Nephron progenitor cell (in vitro differentiated cells): ENCODE measurements around the gene KIAA1217.

Experiments used
- DNase-seq: peaks from one replicate; pipeline ENCODE4 v3.0.0; 2021
- H3K27ac Mint-ChIP-seq: 2 replicates; pipeline ENCODE4 v1.8.0; 2021; ENCODE audit warnings: mild to moderate bottlenecking, moderate library complexity, mixed read lengths
- H3K27me3 Mint-ChIP-seq: 2 replicates; pipeline ENCODE4 v1.8.0; 2021; ENCODE audit warnings: mild to moderate bottlenecking, low read depth, mixed read lengths; ENCODE audit not compliant: poor library complexity
- H3K36me3 Mint-ChIP-seq: 2 replicates; pipeline ENCODE4 v1.8.0; 2021; ENCODE audit warnings: low read depth, mixed read lengths
- H3K4me1 Mint-ChIP-seq: 2 replicates; pipeline ENCODE4 v1.8.0; 2021; ENCODE audit warnings: mixed read lengths
- H3K4me3 Mint-ChIP-seq: 2 replicates; pipeline ENCODE4 v1.8.0; 2021; ENCODE audit warnings: mild to moderate bottlenecking, moderate library complexity, mixed read lengths
- H3K9me3 Mint-ChIP-seq: 2 replicates; pipeline ENCODE4 v1.8.0; 2021; ENCODE audit warnings: mild to moderate bottlenecking, moderate library complexity, mixed read lengths
- TF ChIP-seq, protein P1 (sequence below): fragments of 200-600 bp; sonication (generic); IDR thresholded peaks from 2 replicates; pipeline ENCODE4 v1.5.0; 2021; ENCODE audit warnings: antibody characterized with exemption

Gene KIAA1217

DNA sequence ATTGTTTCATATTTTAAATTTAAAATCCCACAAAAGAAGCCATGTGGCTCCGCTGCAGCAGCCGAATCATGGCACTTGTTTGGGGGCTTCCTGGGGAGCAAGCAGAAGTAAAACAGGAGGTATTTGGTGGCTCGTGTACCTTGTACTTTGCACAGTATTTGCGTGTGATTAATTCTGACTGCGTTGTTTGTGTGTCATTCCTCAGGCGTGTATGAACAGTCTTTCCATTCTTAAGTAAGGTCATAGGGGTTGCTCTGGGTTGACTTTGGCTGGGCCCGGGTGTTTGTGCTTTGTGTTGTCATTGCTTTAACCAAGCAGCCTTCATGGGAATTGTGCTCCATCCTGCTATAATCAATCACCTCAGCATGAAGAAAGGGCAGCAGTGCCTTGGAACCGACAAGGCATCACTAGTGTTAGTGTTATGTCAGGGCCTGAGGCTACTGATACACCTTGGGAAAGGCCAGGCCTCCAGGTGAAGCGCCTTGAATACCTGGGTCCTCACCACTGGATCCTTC is 332.4 kb downstream of the KIAA1217 start:
- DNase-seq: no peak
- no peak overlapping the region for H3K4me3 Mint-ChIP-seq
- TF ChIP-seq, protein P1, sequence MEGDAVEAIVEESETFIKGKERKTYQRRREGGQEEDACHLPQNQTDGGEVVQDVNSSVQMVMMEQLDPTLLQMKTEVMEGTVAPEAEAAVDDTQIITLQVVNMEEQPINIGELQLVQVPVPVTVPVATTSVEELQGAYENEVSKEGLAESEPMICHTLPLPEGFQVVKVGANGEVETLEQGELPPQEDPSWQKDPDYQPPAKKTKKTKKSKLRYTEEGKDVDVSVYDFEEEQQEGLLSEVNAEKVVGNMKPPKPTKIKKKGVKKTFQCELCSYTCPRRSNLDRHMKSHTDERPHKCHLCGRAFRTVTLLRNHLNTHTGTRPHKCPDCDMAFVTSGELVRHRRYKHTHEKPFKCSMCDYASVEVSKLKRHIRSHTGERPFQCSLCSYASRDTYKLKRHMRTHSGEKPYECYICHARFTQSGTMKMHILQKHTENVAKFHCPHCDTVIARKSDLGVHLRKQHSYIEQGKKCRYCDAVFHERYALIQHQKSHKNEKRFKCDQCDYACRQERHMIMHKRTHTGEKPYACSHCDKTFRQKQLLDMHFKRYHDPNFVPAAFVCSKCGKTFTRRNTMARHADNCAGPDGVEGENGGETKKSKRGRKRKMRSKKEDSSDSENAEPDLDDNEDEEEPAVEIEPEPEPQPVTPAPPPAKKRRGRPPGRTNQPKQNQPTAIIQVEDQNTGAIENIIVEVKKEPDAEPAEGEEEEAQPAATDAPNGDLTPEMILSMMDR: no peak
- no peaks in the 10 kb centered on the region for H3K27me3 Mint-ChIP-seq
- no peaks in the 10 kb centered on the region for H3K9me3 Mint-ChIP-seq
- no peak overlapping the region for H3K27ac Mint-ChIP-seq
- no peaks in the 10 kb centered on the region for H3K4me1 Mint-ChIP-seq
- H3K36me3 Mint-ChIP-seq: peaks cover 90% of the 10 kb centered on the region

DNA sequence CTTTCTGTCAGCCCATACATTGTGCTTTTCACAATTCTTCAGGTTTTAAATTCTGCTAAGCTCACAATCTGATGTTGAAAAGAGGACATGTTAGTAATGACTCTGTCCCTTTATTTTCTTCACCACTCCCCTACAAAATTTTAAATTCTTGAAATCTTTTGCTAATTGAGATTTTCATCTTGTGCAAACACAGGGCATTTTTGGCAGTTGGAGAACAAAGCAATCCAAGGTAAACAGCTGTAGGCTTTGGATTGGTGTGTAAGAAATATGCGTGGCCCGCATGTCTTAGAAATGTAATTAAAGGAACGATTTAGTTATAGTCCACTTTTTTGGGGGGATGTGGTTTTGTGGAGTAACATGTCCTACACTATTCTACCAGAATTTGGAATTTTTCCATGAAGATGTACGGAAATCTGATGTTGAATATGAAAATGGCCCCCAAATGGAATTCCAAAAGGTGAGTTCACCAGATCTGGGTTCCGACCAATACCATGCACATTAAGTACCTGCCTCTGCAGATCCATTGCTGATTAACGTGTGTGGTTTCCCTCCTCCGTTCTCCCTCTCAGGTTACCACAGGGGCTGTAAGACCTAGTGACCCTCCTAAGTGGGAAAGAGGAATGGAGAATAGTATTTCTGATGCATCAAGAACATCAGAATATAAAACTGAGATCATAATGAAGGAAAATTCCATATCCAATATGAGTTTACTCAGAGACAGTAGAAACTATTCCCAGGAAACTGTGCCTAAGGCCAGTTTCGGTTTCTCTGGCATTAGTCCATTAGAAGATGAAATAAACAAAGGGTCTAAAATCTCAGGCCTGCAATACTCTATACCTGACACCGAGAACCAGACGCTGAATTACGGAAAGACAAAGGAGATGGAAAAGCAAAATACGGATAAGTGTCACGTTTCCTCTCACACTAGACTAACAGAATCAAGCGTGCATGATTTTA is 333.7 kb downstream of the KIAA1217 start:
- H3K27ac Mint-ChIP-seq: no peak overlapping the region
- H3K4me3 Mint-ChIP-seq: no peak overlapping the region
- no peaks in the 10 kb centered on the region for H3K27me3 Mint-ChIP-seq
- TF ChIP-seq, protein P1: no peak
- DNase-seq: no peak
- H3K9me3 Mint-ChIP-seq: no peaks in the 10 kb centered on the region
- H3K4me1 Mint-ChIP-seq: no peaks in the 10 kb centered on the region
- peaks cover 82% of the 10 kb centered on the region for H3K36me3 Mint-ChIP-seq

DNA sequence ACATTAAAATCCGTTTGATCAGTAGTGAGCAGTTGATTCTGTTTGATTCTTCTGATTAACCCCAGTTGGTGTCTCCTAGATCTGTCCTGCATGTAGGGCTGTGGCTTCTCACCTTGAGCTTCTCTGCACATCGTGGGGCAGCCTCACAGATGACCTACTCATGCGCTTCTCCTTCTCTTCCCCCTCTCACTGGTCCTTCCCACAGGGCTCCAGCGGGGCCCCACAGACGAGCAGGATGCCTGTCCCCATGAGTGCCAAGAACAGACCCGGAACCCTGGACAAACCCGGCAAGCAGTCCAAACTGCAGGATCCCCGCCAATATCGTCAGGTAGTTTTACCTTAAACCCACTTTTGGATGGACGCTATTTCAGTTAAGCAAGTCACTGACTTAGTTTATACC is 335.8 kb downstream of the KIAA1217 start:
- Mint-ChIP-seq H3K27ac (no peak overlapping the region), H3K36me3 (peaks cover 71% of the 10 kb centered on the region), H3K27me3 (peaks cover 2% of the 10 kb centered on the region), H3K9me3 (no peaks in the 10 kb centered on the region), H3K4me1 (peaks cover 7% of the 10 kb centered on the region), H3K4me3 (no peak overlapping the region)
- TF ChIP-seq, protein P1: no peak
- DNase-seq: no peak

DNA sequence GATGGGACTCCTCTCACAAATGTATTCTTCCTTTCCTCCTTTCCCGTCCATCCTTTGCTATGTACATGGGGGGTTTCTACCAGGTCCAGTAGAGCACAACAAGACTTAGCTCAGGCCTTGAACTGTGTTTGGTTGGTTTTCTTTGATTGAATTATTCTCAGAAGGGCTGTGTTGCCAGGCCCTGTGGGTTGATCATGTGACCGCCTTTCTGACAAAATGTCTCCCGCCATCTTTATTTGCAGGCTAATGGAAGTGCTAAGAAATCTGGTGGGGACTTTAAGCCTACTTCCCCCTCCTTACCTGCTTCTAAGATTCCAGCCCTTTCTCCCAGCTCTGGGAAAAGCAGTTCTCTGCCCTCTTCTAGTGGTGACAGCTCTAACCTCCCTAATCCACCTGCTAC is 336.6 kb downstream of the KIAA1217 start:
- H3K36me3 Mint-ChIP-seq: peaks cover 65% of the 10 kb centered on the region
- H3K27me3 Mint-ChIP-seq: peaks cover 2% of the 10 kb centered on the region
- no peak overlapping the region for H3K27ac Mint-ChIP-seq
- H3K4me1 Mint-ChIP-seq: peaks cover 9% of the 10 kb centered on the region
- TF ChIP-seq, protein P1: no peak
- no peaks in the 10 kb centered on the region for H3K9me3 Mint-ChIP-seq
- H3K4me3 Mint-ChIP-seq: no peak overlapping the region
- DNase-seq: no peak

DNA sequence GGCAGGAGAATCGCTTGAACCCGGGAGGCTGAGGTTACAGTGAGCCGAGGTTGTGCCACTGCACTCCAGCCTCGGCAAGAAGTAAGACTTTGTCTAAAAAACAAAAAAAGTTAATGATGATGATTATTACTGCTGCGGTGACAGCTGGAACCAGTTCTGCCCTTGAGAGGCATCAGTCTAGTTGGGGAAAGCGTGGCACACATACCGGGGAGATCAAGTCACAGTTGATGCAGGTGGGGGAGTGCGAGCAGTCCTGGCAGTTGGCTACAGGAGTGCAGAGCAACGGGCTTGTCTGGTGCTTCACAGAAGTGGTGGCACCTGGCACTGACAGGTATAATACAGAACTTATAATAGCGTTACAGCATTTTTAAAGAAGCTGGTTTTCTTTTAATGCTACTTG is 341.7 kb downstream of the KIAA1217 start:
- Mint-ChIP-seq H3K27ac (peak overlapping the region; percentile 70), H3K4me1 (peaks cover 21% of the 10 kb centered on the region), H3K27me3 (peaks cover 18% of the 10 kb centered on the region), H3K4me3 (no peak overlapping the region), H3K9me3 (no peaks in the 10 kb centered on the region), H3K36me3 (peaks cover 17% of the 10 kb centered on the region)
- no peak for DNase-seq
- TF ChIP-seq, protein P1: no peak
